HG02759 (cell line): Measurements from ENCODE around the gene RIPOR3.
A peak's percentile ranks its signal among the peaks of the same experiment; 100 is the strongest.

Experiments used
- ATAC-seq: cut with Tn5 transposase; IDR thresholded peaks from one replicate; pipeline ENCODE4 v1.9.1; 2021; ENCODE audit warnings: mild to moderate bottlenecking, moderate library complexity; ENCODE audit not compliant: unreplicated experiment

Gene RIPOR3

GRCh38 chr20:50690650-50691572, at the start of gene RIPOR3:
Gene RIPOR3 (minus strand): TSS chr20:50691542. CDS start chr20:50691128, 414 bp downstream.
- ATAC-seq = no peak

- no peak for ATAC-seq
Observed at GRCh38 chr20:50737352-50737751, 46.0 kb upstream of the RIPOR3 start.

- ATAC-seq = no peak
Observed at GRCh38 chr20:50735813-50736212, 44.5 kb upstream of the RIPOR3 start.

- no peak for ATAC-seq
Observed at GRCh38 chr20:50734730-50735679, 43.7 kb upstream of the RIPOR3 start.

- ATAC-seq = no peak
Observed at GRCh38 chr20:50733644-50734349, 42.5 kb upstream of the RIPOR3 start.

GRCh38 chr20:50731930-50732690, 40.8 kb upstream of the RIPOR3 start:
- no peak for ATAC-seq

GRCh38 chr20:50731055-50731929, 40.0 kb upstream of the RIPOR3 start, which contains the start of gene PARD6B:
Gene PARD6B (plus strand): TSS chr20:50731580. CDS start chr20:50731787, 207 bp downstream.
- ATAC-seq = peak; percentile 87

- ATAC-seq = no peak
Observed at GRCh38 chr20:50730765-50731054, 39.4 kb upstream of the RIPOR3 start.

GRCh38 chr20:50729901-50730764, 38.8 kb upstream of the RIPOR3 start:
- no peak for ATAC-seq

GRCh38 chr20:50728981-50729874, 37.9 kb upstream of the RIPOR3 start:
- ATAC-seq = no peak

GRCh38 chr20:50728486-50728980, 37.2 kb upstream of the RIPOR3 start:
- ATAC-seq = no peak

- no peak for ATAC-seq
Observed at GRCh38 chr20:50727792-50728485, 36.6 kb upstream of the RIPOR3 start.

GRCh38 chr20:50726955-50727791, 35.8 kb upstream of the RIPOR3 start:
- ATAC-seq = no peak

GRCh38 chr20:50725724-50726005, 34.3 kb upstream of the RIPOR3 start:
- no peak for ATAC-seq

GRCh38 chr20:50724851-50725723, 33.7 kb upstream of the RIPOR3 start:
- ATAC-seq = no peak
